HEK293 (cell line): ENCODE measurements around the gene ASMT.

ENCODE experiments used
- CTCF ChIA-PET: fragments of 350-600 bp; formaldehyde crosslinking; extraction: SDS; loops from one replicate; lab custom pipeline; 2021; ENCODE audit warnings: antibody characterized with exemption; lab: Yijun Ruan, JAX
- POLR2A ChIA-PET: fragments of 300-600 bp; formaldehyde crosslinking; extraction: SDS; loops from one replicate; lab custom pipeline; 2020; ENCODE audit warnings: antibody characterized with exemption, inconsistent platforms; lab: Yijun Ruan, JAX
- H3K27ac ChIP-seq: fragments of 200-500 bp; sonication (Bioruptor generic); 2 replicates; pipeline ENCODE4 v1.5.1; 2014; ENCODE audit warnings: low read depth, low read length, control low read depth, inconsistent platforms; ENCODE audit errors: extremely low read depth
- H3K36me3 ChIP-seq, 2 experiments: fragments of 200-500 bp in 1 of 2; sonication (Bioruptor generic) in 1 of 2; 1 replicate in 1 of 2; 2 replicates in 1 of 2; pipeline ENCODE4 v1.5.1; 2014 to 2017; ENCODE audit warnings: inconsistent platforms in 2 of 2, low read length in 2 of 2; ENCODE audit not compliant: control insufficient read depth in 2 of 2, insufficient read depth in 1 of 2
- H3K4me1 ChIP-seq: fragments of 200-500 bp; sonication (Bioruptor generic); 2 replicates; pipeline ENCODE4 v1.5.1; 2014; ENCODE audit warnings: mild to moderate bottlenecking, low read length, inconsistent platforms; ENCODE audit not compliant: control insufficient read depth, insufficient read depth
- H3K4me3 ChIP-seq: 2 replicates; pipeline ENCODE4 v1.5.1; 2011; ENCODE audit warnings: low read depth, mild to moderate bottlenecking, control low read depth, low read length, moderate library complexity
- H3K9me3 ChIP-seq: fragments of 200-500 bp; sonication (Bioruptor generic); 2 replicates; pipeline ENCODE4 v1.5.1; 2014; ENCODE audit warnings: low read depth, low read length, inconsistent platforms; ENCODE audit not compliant: control insufficient read depth, insufficient read depth
- KLF1 ChIP-seq: fragments of 450-650 bp; formaldehyde crosslinking; IDR thresholded peaks from 2 replicates; pipeline ENCODE4 v1.5.1; 2016; ENCODE audit warnings: missing biosample characterization, missing genetic modification characterization
- KLF16 ChIP-seq: fragments of 450-650 bp; formaldehyde crosslinking; IDR thresholded peaks from 2 replicates; pipeline ENCODE4 v1.5.1; 2017; ENCODE audit warnings: missing biosample characterization, missing genetic modification characterization
- KLF8 ChIP-seq: fragments of 450-650 bp; formaldehyde crosslinking; IDR thresholded peaks from 2 replicates; pipeline ENCODE4 v1.5.1; 2016; ENCODE audit warnings: missing biosample characterization, missing genetic modification characterization
- MEIS1 ChIP-seq: sonication (generic); formaldehyde crosslinking; IDR thresholded peaks from 2 replicates; pipeline ENCODE4 v1.8.1; 2022; ENCODE audit warnings: missing genetic modification reagents, mild to moderate bottlenecking, borderline replicate concordance
- MYNN ChIP-seq: fragments of 450-650 bp; formaldehyde crosslinking; IDR thresholded peaks from 2 replicates; pipeline ENCODE4 v1.5.1; 2016; ENCODE audit warnings: missing biosample characterization, missing genetic modification characterization, borderline replicate concordance
- REST ChIP-seq: fragments of 450-650 bp; formaldehyde crosslinking; IDR thresholded peaks from 2 replicates; pipeline ENCODE4 v1.5.1; 2016; ENCODE audit warnings: missing biosample characterization, missing genetic modification characterization
- TCF7L2 ChIP-seq: IDR thresholded peaks from 2 replicates; pipeline ENCODE4 v1.6.1; 2011; ENCODE audit warnings: low read depth, mild to moderate bottlenecking, inconsistent platforms, low read length, moderate library complexity, borderline replicate concordance
- ZBTB1 ChIP-seq: fragments of 450-650 bp; formaldehyde crosslinking; IDR thresholded peaks from 2 replicates; pipeline ENCODE4 v1.5.1; 2016; ENCODE audit warnings: missing biosample characterization, missing genetic modification characterization
- ZBTB11 ChIP-seq: fragments of 450-650 bp; formaldehyde crosslinking; conservative IDR thresholded peaks from 2 replicates; pipeline ENCODE4 v1.5.1; 2016; ENCODE audit warnings: low read depth, missing biosample characterization, missing genetic modification characterization
- ZNF146 ChIP-seq: fragments of 450-650 bp; formaldehyde crosslinking; IDR thresholded peaks from 2 replicates; pipeline ENCODE4 v1.5.1; 2016; ENCODE audit warnings: missing biosample characterization, missing genetic modification characterization
- ZNF211 ChIP-seq: fragments of 450-650 bp; formaldehyde crosslinking; IDR thresholded peaks from 2 replicates; pipeline ENCODE4 v1.5.1; 2016; ENCODE audit warnings: low read depth, missing biosample characterization, missing genetic modification characterization
- ZNF24 ChIP-seq: fragments of 450-650 bp; formaldehyde crosslinking; IDR thresholded peaks from 2 replicates; pipeline ENCODE4 v1.5.1; 2016; ENCODE audit warnings: missing biosample characterization, missing genetic modification characterization
- ZNF510 ChIP-seq: fragments of 450-650 bp; formaldehyde crosslinking; IDR thresholded peaks from 2 replicates; pipeline ENCODE4 v1.5.1; 2018; ENCODE audit warnings: mild to moderate bottlenecking, missing genetic modification characterization, missing biosample characterization; ENCODE audit not compliant: insufficient replicate concordance
- ZNF513 ChIP-seq: fragments of 450-650 bp; IDR thresholded peaks from 2 replicates; pipeline ENCODE4 v1.5.1; 2018; ENCODE audit warnings: missing biosample characterization, missing genetic modification characterization
- ZNF558 ChIP-seq: fragments of 450-650 bp; formaldehyde crosslinking; IDR thresholded peaks from 2 replicates; pipeline ENCODE4 v1.5.1; 2016; ENCODE audit warnings: missing biosample characterization, missing genetic modification characterization
- ZNF791 ChIP-seq: fragments of 450-650 bp; formaldehyde crosslinking; IDR thresholded peaks from 2 replicates; pipeline ENCODE4 v1.5.1; 2016; ENCODE audit warnings: missing biosample characterization, missing genetic modification characterization
- ZNF830 ChIP-seq: fragments of 450-650 bp; IDR thresholded peaks from 2 replicates; pipeline ENCODE4 v1.5.0; 2018; ENCODE audit warnings: missing biosample characterization, missing genetic modification characterization, low read depth, mild to moderate bottlenecking, moderate library complexity
- ZNF837 ChIP-seq: fragments of 450-650 bp; formaldehyde crosslinking; IDR thresholded peaks from 2 replicates; pipeline ENCODE4 v1.5.1; 2016; ENCODE audit warnings: missing biosample characterization, missing genetic modification characterization
- TF ChIP-seq, protein P1 (sequence below): fragments of 450-650 bp; formaldehyde crosslinking; IDR thresholded peaks from 2 replicates; pipeline ENCODE4 v1.5.1; 2016; ENCODE audit warnings: missing biosample characterization, missing genetic modification characterization

Gene ASMT

DNA sequence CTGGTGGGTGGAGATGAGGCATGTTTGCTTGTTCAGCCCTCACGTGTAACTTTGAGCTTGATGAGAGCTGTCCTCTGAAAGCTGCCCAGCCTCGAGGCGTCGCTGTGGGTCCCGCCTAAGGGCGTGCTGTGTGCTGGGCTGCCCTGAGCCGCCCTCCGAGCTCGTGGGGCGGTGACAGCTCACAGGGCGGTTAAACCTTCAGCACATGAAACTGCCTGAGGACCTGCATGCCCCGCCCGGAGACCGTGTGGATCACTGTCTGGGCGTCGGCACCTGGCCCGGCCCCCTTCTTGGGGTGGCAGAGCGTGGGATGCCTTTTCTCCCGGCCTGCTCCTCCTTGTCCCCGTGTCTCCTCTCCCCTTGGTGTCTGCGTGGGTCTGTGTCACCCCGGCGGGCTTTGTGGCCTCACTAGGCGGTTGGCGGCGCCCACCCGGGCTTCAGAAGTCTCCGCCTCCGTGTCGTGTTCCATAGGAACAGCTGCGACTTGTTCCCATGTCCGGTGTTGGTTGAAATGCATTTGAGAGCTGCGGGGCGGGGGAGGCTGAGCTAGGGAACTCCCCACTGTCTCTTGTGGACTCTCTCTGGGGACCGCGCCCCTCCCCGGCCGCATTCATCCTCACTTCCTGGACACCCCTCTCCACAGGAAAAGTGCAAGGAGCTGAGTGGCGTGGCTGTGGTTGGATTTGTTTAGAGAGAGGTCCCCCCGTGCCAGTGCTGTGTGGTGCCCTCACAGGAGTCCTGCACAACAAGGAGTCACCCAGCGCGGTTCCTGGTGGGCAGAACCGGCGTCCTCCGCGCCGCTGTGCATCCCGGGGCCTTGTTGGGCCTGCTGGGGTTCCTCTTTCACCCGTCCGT lies 16.6 kb upstream of the ASMT start:
- H3K4me3 ChIP-seq = no peak overlapping the region
- no peaks in the 10 kb centered on the region for H3K9me3 ChIP-seq
- ChIA-PET CTCF (no interaction called here), POLR2A (no interaction called here)
- H3K36me3 ChIP-seq = peaks cover 33 to 96% of the 10 kb centered on the region in 2 experiments
- H3K27ac ChIP-seq = no peak overlapping the region
- H3K4me1 ChIP-seq = no peaks in the 10 kb centered on the region
- peak; percentile 100 for TF ChIP-seq KLF1 (tag by site-specific recombination)
- TF ChIP-seq, protein P1, sequence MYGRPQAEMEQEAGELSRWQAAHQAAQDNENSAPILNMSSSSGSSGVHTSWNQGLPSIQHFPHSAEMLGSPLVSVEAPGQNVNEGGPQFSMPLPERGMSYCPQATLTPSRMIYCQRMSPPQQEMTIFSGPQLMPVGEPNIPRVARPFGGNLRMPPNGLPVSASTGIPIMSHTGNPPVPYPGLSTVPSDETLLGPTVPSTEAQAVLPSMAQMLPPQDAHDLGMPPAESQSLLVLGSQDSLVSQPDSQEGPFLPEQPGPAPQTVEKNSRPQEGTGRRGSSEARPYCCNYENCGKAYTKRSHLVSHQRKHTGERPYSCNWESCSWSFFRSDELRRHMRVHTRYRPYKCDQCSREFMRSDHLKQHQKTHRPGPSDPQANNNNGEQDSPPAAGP (tag by site-specific recombination) = peak; percentile 60
- no peak for TF ChIP-seq ZNF24 (tag by site-specific recombination)
- TF ChIP-seq REST (tag by site-specific recombination) = no peak
- TF ChIP-seq, all 188 proteins: peak for 2

- peaks cover 31 to 92% of the 10 kb centered on the region in 2 experiments for H3K36me3 ChIP-seq
- H3K4me1 ChIP-seq = no peaks in the 10 kb centered on the region
- ChIA-PET POLR2A (no interaction called here), CTCF (no interaction called here)
- no peaks in the 10 kb centered on the region for H3K9me3 ChIP-seq
- H3K4me3 ChIP-seq = no peak overlapping the region
- TF ChIP-seq ZNF791 (tag by site-specific recombination) (no peak), ZNF513 (tag by site-specific recombination) (no peak), ZNF837 (tag by site-specific recombination) (no peak), ZNF146 (tag by site-specific recombination) (no peak), KLF8 (tag by site-specific recombination) (no peak), KLF16 (tag by site-specific recombination) (no peak), ZNF830 (tag by site-specific recombination) (no peak), ZNF211 (no peak), MYNN (tag by site-specific recombination) (no peak), KLF1 (tag by site-specific recombination) (no peak), ZBTB11 (no peak), MEIS1 (no peak), ZNF510 (tag by site-specific recombination) (no peak), ZNF558 (no peak), TCF7L2 (no peak), ZBTB1 (no peak)
- TF ChIP-seq, all 188 proteins: peak for 0
- no peak overlapping the region for H3K27ac ChIP-seq
Measured at GRCh38 chrX:1598876-1599790, 15.7 kb upstream of the ASMT start.
